ENCODE data around the gene ASNS. TPM values are rescaled to one million over a fixed set of nuclear protein-coding genes. Genes with fewer than 3 reads are reported as not detected.
"Not testable (repeated sequence)": the region's sequence is repeated elsewhere in the genome, so short reads cannot be mapped to it uniquely, and the experiment has no call there.

The ASNS gene, protein sequence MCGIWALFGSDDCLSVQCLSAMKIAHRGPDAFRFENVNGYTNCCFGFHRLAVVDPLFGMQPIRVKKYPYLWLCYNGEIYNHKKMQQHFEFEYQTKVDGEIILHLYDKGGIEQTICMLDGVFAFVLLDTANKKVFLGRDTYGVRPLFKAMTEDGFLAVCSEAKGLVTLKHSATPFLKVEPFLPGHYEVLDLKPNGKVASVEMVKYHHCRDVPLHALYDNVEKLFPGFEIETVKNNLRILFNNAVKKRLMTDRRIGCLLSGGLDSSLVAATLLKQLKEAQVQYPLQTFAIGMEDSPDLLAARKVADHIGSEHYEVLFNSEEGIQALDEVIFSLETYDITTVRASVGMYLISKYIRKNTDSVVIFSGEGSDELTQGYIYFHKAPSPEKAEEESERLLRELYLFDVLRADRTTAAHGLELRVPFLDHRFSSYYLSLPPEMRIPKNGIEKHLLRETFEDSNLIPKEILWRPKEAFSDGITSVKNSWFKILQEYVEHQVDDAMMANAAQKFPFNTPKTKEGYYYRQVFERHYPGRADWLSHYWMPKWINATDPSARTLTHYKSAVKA
- 26.2 and 34.4 TPM in 2 replicates for total RNA-seq (2014; rRNA removed; shearing (Covaris generic); ENCODE audit: low replicate concordance)

DNA sequence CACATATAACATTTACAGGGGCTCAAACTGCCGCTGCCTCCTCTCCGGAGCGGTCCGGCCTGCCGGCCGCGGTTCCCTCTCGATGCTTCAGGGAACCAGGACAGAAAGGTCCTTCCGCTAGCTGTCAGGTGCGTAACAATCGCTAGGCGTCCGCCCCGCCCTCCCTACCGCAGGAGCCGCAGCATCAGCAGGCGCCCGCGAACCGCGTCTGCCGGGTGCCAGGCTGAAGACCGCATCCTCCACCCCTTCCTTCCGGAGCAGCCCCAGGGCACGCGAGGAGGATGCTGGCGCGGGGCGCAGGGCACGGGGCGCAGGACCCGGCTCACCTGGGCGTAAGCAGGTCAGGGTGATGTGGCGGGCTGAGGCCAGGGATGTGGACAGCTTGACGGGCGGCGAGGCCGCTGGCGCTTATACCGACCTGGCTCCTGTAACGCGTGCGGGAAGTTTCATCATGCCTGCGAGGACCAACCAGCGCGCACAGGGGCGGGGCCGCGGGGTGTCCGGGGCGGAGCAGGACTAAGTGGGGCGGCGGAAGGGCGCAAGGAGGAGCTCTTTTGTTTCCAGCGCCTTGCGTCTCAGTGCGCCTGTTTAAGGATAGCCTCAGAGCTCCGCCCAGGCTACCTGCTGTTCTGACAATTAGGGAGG lies at the start of gene ASNS:
Gene ASNS, minus strand, starts transcription at position 384 of the 645 bp plus-strand sequence. CDS start 3,252 bp downstream, outside the sequence.
- in situ Hi-C loops (cut with HindIII; ENCODE audit: low pct_unique_long_range_greater_than_20kb, low sequenced_read_pairs), result no loop called here
- peak; percentile 90 for DNase-seq (ENCODE audit: low read depth)

GRCh38 chr7:97921254-97921653 lies 49.0 kb upstream of the ASNS start:
- DNase-seq (ENCODE audit: low read depth); in situ Hi-C loops (cut with HindIII; ENCODE audit: low pct_unique_long_range_greater_than_20kb, low sequenced_read_pairs): not testable (repeated sequence)

GRCh38 chr7:97915267-97915666 lies 43.1 kb upstream of the ASNS start:
- in situ Hi-C loops (cut with HindIII; ENCODE audit: low pct_unique_long_range_greater_than_20kb, low sequenced_read_pairs); DNase-seq (ENCODE audit: low read depth): not testable (repeated sequence)

DNA sequence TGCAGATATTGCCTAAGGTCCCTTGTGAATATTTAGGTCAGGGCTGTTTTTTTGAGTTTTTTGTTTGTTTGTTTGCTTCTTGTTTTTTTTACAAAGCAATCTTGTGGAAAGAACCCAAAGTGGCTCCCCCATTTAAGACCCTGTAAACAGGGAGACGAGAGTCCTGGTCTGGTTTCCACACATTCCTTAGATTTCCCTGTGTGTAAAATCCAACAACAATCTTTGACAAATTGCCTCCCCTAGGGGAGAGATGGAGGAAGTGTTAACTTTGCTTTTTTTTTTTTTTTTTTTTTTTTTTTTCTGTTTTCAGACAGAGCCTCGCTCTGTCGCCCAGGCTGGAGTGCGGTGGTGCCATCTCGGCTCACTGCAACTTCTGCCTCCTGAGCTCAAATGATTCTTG lies 40.1 kb upstream of the ASNS start:
- DNase-seq (ENCODE audit: low read depth); in situ Hi-C loops (cut with HindIII; ENCODE audit: low pct_unique_long_range_greater_than_20kb, low sequenced_read_pairs): not testable (repeated sequence)

GRCh38 chr7:97896893-97897292 lies 24.7 kb upstream of the ASNS start:
- DNase-seq (ENCODE audit: low read depth); in situ Hi-C loops (cut with HindIII; ENCODE audit: low pct_unique_long_range_greater_than_20kb, low sequenced_read_pairs): not testable (repeated sequence)

- DNase-seq (ENCODE audit: low read depth); in situ Hi-C loops (cut with HindIII; ENCODE audit: low pct_unique_long_range_greater_than_20kb, low sequenced_read_pairs): not testable (repeated sequence)
These were observed 19.5 kb upstream of the ASNS start for GRCh38 chr7:97891721-97892120.

- in situ Hi-C loops (cut with HindIII; ENCODE audit: low pct_unique_long_range_greater_than_20kb, low sequenced_read_pairs); DNase-seq (ENCODE audit: low read depth): not testable (repeated sequence)
These were observed 7.3 kb upstream of the ASNS start for GRCh38 chr7:97879527-97879926.

GRCh38 chr7:97874894-97875293 lies 2.7 kb upstream of the ASNS start:
- DNase-seq (ENCODE audit: low read depth); in situ Hi-C loops (cut with HindIII; ENCODE audit: low pct_unique_long_range_greater_than_20kb, low sequenced_read_pairs): not testable (repeated sequence)

DNA sequence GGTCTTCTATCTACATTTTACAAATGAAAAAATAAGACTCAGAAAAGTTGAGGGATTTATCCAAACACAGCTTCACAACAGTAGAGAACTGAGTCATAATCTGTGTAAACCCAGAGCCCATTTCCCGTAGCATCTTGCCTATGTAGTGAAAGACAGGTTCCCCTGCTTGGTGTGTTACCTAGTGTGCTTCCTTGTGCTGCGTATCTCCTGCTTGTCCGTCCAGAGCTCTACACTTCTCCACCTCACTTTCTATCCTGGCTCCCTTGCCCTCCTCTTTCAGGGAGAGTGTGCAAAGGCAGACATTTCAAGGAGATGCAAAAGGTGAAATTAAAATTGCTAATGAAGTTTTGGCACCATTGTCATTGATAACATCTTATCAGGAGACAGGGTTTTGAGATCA lies 1.4 kb upstream of the ASNS start:
- DNase-seq (ENCODE audit: low read depth), result no peak
- in situ Hi-C loops (cut with HindIII; ENCODE audit: low pct_unique_long_range_greater_than_20kb, low sequenced_read_pairs), result no loop called here

DNA sequence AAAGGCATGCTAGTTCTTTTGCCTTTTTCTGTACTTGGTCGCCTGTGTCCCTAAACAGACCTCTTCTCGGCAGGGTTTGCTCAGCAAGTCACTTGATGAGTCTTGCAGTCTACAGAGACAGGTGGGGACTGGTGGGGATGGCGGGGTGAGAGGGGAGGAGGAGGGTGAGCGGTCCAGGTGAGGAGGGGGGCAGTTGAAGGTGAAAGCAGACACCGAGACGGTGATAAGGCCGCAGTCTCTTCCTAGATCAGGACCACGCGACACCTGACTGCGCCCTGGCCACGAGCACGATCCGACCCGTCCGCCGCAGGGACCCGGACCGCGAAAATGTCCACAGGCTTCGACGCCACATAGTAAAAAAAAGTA lies 566 bp downstream of the ASNS start:
- DNase-seq (ENCODE audit: low read depth), result no peak
- in situ Hi-C loops (cut with HindIII; ENCODE audit: low pct_unique_long_range_greater_than_20kb, low sequenced_read_pairs), result no loop called here

DNA sequence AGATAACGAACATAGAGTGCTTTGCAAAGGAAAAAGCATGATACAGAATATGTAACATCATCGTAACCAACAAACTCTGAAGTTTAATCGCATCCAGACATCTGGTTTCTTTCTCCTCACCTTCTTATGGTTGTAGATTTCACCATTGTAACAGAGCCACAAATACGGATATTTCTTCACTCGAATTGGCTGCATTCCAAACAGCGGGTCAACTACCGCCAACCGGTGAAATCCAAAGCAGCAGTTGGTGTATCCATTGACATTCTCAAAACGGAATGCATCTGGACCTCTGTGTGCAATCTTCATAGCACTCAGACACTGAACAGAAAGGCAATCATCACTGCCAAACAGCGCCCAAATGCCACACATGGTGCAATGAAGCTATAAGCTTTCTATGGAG lies 3.4 kb downstream of the ASNS start:
- DNase-seq (ENCODE audit: low read depth), result no peak
- in situ Hi-C loops (cut with HindIII; ENCODE audit: low pct_unique_long_range_greater_than_20kb, low sequenced_read_pairs), result no loop called here

- DNase-seq (ENCODE audit: low read depth), result no peak
- in situ Hi-C loops (cut with HindIII; ENCODE audit: low pct_unique_long_range_greater_than_20kb, low sequenced_read_pairs), result no loop called here
These were observed 3.9 kb downstream of the ASNS start for GRCh38 chr7:97868314-97868713.

GRCh38 chr7:97865104-97865503 lies 7.1 kb downstream of the ASNS start:
- in situ Hi-C loops (cut with HindIII; ENCODE audit: low pct_unique_long_range_greater_than_20kb, low sequenced_read_pairs), result no loop called here
- DNase-seq (ENCODE audit: low read depth), result no peak

- in situ Hi-C loops (cut with HindIII; ENCODE audit: low pct_unique_long_range_greater_than_20kb, low sequenced_read_pairs), result no loop called here
- DNase-seq (ENCODE audit: low read depth), result no peak
These were observed 12.5 kb downstream of the ASNS start for GRCh38 chr7:97859606-97860204.

- in situ Hi-C loops (cut with HindIII; ENCODE audit: low pct_unique_long_range_greater_than_20kb, low sequenced_read_pairs), result no loop called here
- DNase-seq (ENCODE audit: low read depth), result no peak
These were observed 14.0 kb downstream of the ASNS start for GRCh38 chr7:97858221-97858620.

DNA sequence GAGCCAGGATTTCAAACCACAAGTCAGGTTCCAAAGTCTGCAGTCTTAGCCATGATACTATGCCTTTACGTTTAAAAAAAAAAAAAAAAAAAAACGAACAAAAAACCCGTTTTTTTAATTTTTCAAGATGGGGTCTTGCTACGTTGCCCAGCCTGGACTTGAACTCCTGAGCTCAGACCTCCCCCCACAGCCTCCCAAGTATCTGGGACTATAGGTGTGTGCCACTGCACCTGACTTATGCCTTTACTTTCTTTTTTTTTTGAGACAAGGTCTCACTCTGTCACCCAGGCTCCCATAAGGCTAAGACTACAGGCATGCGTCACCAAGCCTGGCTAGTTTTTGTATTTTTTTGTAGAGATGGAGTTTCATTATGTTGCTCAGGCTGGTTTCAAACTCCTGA lies 14.7 kb downstream of the ASNS start:
- in situ Hi-C loops (cut with HindIII; ENCODE audit: low pct_unique_long_range_greater_than_20kb, low sequenced_read_pairs), result no loop called here
- DNase-seq (ENCODE audit: low read depth), result no peak

DNA sequence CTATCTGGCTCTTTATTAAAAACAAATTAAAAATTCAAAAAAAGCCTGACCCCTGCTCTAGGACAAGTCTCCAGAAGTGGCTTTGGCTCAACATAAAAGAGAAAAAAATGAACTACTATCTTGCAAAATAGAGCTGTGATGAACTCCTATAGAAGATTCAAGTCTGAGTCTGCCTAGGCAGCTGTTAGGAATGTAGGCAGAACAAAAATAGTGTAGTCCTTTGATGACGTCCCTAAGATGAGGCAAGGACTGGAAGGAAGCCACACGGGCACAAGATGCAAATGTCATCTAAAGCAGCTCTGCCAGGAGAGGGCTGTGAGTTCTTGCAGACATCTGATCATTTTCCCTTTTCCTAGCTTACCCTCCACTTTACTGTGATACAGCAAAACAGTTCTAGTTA lies 20.5 kb downstream of the ASNS start:
- DNase-seq (ENCODE audit: low read depth), result no peak
- in situ Hi-C loops (cut with HindIII; ENCODE audit: low pct_unique_long_range_greater_than_20kb, low sequenced_read_pairs), result no loop called here

- in situ Hi-C loops (cut with HindIII; ENCODE audit: low pct_unique_long_range_greater_than_20kb, low sequenced_read_pairs); DNase-seq (ENCODE audit: low read depth): not testable (repeated sequence)
These were observed 21.8 kb downstream of the ASNS start for GRCh38 chr7:97850262-97851031.
